DND-41 (cell line): Measurements from ENCODE around the gene ITGA8.

ENCODE experiments used
- ATAC-seq: fragments of 200-7000 bp; cut with Tn5 transposase; 3 replicates; pipeline ENCODE4 v1.9.1; 2021; ENCODE audit warnings: low read depth; ENCODE audit not compliant: insufficient read depth
- DNase-seq: peaks from one replicate; pipeline ENCODE4 v3.0.0-alpha.2; 2020
- H2AFZ ChIP-seq: 2 replicates; pipeline ENCODE4 v1.6.0; 2012; ENCODE audit warnings: low read depth, low read length
- H3K27ac ChIP-seq: 2 replicates; pipeline ENCODE4 v1.5.1; 2012; ENCODE audit warnings: low read length, inconsistent platforms
- H3K27me3 ChIP-seq: fragments of 200-600 bp; sonication (generic); 2 replicates; pipeline ENCODE4 v1.6.0; 2012; ENCODE audit warnings: low read length, mild to moderate bottlenecking, inconsistent platforms; ENCODE audit not compliant: insufficient read depth, poor library complexity
- H3K36me3 ChIP-seq: 2 replicates; pipeline ENCODE4 v1.5.1; 2012; ENCODE audit warnings: low read length, inconsistent platforms; ENCODE audit not compliant: insufficient read depth
- H3K4me1 ChIP-seq: 2 replicates; pipeline ENCODE4 v1.5.1; 2012; ENCODE audit warnings: mild to moderate bottlenecking, low read length; ENCODE audit not compliant: insufficient read depth
- H3K4me2 ChIP-seq: 2 replicates; pipeline ENCODE4 v1.6.0; 2012; ENCODE audit warnings: mild to moderate bottlenecking, moderate library complexity, low read length, inconsistent platforms; ENCODE audit not compliant: insufficient read depth
- H3K4me3 ChIP-seq, 2 experiments: fragments of 200-600 bp in 1 of 2; shearing (Covaris generic) in 1 of 2; 2 replicates each; pipeline ENCODE4 v1.5.1; 2012 to 2016; ENCODE audit warnings: inconsistent platforms in 2 of 2, low read length in 2 of 2, mild to moderate bottlenecking in 2 of 2, low read depth in 1 of 2, moderate library complexity in 1 of 2
- H3K79me2 ChIP-seq: 2 replicates; pipeline ENCODE4 v1.6.0; 2012; ENCODE audit warnings: low read length, inconsistent platforms; ENCODE audit not compliant: insufficient read depth
- H3K9ac ChIP-seq: 2 replicates; pipeline ENCODE4 v1.6.0; 2012; ENCODE audit warnings: low read depth, mild to moderate bottlenecking, inconsistent platforms, low read length, moderate library complexity
- H3K9me3 ChIP-seq: 2 replicates; pipeline ENCODE4 v1.5.1; 2012; ENCODE audit warnings: low read length, moderate library complexity, mild to moderate bottlenecking, inconsistent platforms; ENCODE audit not compliant: insufficient read depth, severe bottlenecking
- H4K20me1 ChIP-seq: 2 replicates; pipeline ENCODE4 v1.6.0; 2012; ENCODE audit warnings: low read length; ENCODE audit not compliant: insufficient read depth
- EZH2 ChIP-seq: IDR thresholded peaks from 3 replicates; pipeline ENCODE4 v1.6.1; 2012; ENCODE audit warnings: borderline replicate concordance, low read depth, mild to moderate bottlenecking, moderate library complexity, low read length, inconsistent platforms; ENCODE audit not compliant: severe bottlenecking
- TF ChIP-seq, protein P1 (sequence below): IDR thresholded peaks from 2 replicates; pipeline ENCODE4 v1.5.1; 2012; ENCODE audit warnings: borderline replicate concordance, low read length, moderate library complexity, mild to moderate bottlenecking; ENCODE audit not compliant: poor library complexity, severe bottlenecking; ENCODE audit errors: extremely low read depth

The ITGA8 gene

GRCh38 chr10:15531927-15532722, 187.6 kb downstream of the ITGA8 start:
- TF ChIP-seq, protein P1, sequence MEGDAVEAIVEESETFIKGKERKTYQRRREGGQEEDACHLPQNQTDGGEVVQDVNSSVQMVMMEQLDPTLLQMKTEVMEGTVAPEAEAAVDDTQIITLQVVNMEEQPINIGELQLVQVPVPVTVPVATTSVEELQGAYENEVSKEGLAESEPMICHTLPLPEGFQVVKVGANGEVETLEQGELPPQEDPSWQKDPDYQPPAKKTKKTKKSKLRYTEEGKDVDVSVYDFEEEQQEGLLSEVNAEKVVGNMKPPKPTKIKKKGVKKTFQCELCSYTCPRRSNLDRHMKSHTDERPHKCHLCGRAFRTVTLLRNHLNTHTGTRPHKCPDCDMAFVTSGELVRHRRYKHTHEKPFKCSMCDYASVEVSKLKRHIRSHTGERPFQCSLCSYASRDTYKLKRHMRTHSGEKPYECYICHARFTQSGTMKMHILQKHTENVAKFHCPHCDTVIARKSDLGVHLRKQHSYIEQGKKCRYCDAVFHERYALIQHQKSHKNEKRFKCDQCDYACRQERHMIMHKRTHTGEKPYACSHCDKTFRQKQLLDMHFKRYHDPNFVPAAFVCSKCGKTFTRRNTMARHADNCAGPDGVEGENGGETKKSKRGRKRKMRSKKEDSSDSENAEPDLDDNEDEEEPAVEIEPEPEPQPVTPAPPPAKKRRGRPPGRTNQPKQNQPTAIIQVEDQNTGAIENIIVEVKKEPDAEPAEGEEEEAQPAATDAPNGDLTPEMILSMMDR = no peak
- no peak for TF ChIP-seq EZH2
- ATAC-seq (no peak), DNase-seq (no peak)
- Histone ChIP-seq H3K27me3 (peaks cover 2% of the 10 kb centered on the region), H3K36me3 (no peaks in the 10 kb centered on the region), H3K4me3 (no peak overlapping the region), H4K20me1 (no peaks in the 10 kb centered on the region), H3K4me1 (no peaks in the 10 kb centered on the region), H3K9me3 (no peaks in the 10 kb centered on the region), H3K9ac (no peak overlapping the region), H3K79me2 (no peaks in the 10 kb centered on the region), H3K27ac (no peak overlapping the region), H3K4me2 (no peak overlapping the region), H2AFZ (no peak overlapping the region)

- DNase-seq (no peak), ATAC-seq (no peak)
- H3K4me2 ChIP-seq = no peak overlapping the region
- no peaks in the 10 kb centered on the region for H3K36me3 ChIP-seq
- no peaks in the 10 kb centered on the region for H3K4me1 ChIP-seq
- no peak overlapping the region for H3K27ac ChIP-seq
- H3K79me2 ChIP-seq = no peaks in the 10 kb centered on the region
- H3K4me3 ChIP-seq = no peak overlapping the region
- TF ChIP-seq, protein P1 = no peak
- no peak for TF ChIP-seq EZH2
- no peak overlapping the region for H3K9ac ChIP-seq
- no peaks in the 10 kb centered on the region for H3K9me3 ChIP-seq
- no peak overlapping the region for H2AFZ ChIP-seq
- H3K27me3 ChIP-seq = no peaks in the 10 kb centered on the region
- H4K20me1 ChIP-seq = no peaks in the 10 kb centered on the region
These were observed 190.9 kb downstream of the ITGA8 start for GRCh38 chr10:15528859-15529239.

GRCh38 chr10:15526754-15527153, 193.0 kb downstream of the ITGA8 start:
- Histone ChIP-seq H3K4me2 (no peak overlapping the region), H3K36me3 (no peaks in the 10 kb centered on the region), H2AFZ (no peak overlapping the region), H4K20me1 (no peaks in the 10 kb centered on the region), H3K27ac (no peak overlapping the region), H3K79me2 (no peaks in the 10 kb centered on the region), H3K27me3 (no peaks in the 10 kb centered on the region), H3K9me3 (no peaks in the 10 kb centered on the region), H3K4me3 (no peak overlapping the region), H3K4me1 (no peaks in the 10 kb centered on the region), H3K9ac (no peak overlapping the region)
- no peak for DNase-seq
- TF ChIP-seq EZH2 = no peak
- TF ChIP-seq, protein P1 = no peak
- ATAC-seq = no peak
